Motor neuron (in vitro differentiated cells): ENCODE data around the gene RHBG. TPM values are rescaled to one million over a fixed set of nuclear protein-coding genes. Genes with fewer than 3 reads are reported as not detected.
A peak's percentile ranks its signal among the peaks of the same experiment; 100 is the strongest.
"Not testable (repeated sequence)": the region's sequence is repeated elsewhere in the genome, so short reads cannot be mapped to it uniquely, and the experiment has no call there.

Experiments
- ATAC-seq, 8 experiments: fragments of 200-7000 bp; cut with Tn5 transposase; replicated peaks in 6 of 8; 2 replicates each; pipeline ENCODE4 v1.8.0; 2021; ENCODE audit warnings: mild to moderate bottlenecking in 8 of 8, moderate library complexity in 8 of 8
- H3K27ac ChIP-seq, 2 donors: fragments of 250-450 bp; sonication (Bioruptor Pico); 2 replicates each; pipeline ENCODE4 v1.9.0; 2021; ENCODE audit warnings: antibody characterized with exemption in 2 of 2, mild to moderate bottlenecking in 2 of 2, moderate library complexity in 1 of 2
- H3K4me1 ChIP-seq, 2 donors: fragments of 250-450 bp; sonication (Bioruptor Pico); replicated peaks in 1 of 2; 2 replicates each; pipeline ENCODE4 v1.6.1; 2021; ENCODE audit warnings: antibody characterized with exemption in 2 of 2, mild to moderate bottlenecking in 2 of 2, moderate library complexity in 1 of 2
- H3K4me3 ChIP-seq, 5 donors: fragments of 250-450 bp; sonication (Bioruptor Pico); 2 replicates each; pipeline ENCODE4 v1.9.0; 2021; ENCODE audit warnings: antibody characterized with exemption in 5 of 5, mild to moderate bottlenecking in 5 of 5, moderate library complexity in 4 of 5
- WGBS, 10 experiments: fragments of 450-650 bp; shearing (Covaris generic); methylation state at CpG; one replicate each; pipeline ENCODE4 v1.0.0; 2022; 5-methylcytosine and 5-hydroxymethylcytosine counted together
- in situ Hi-C, 9 experiments: fragments of 400-800 bp; cut with MboI; loops; one replicate each; pipeline ENCODE4 v1.15.0; 2021; ENCODE audit warnings: low sequenced_read_pairs in 9 of 9, low pct_unique_long_range_greater_than_20kb in 2 of 9; ENCODE audit not compliant: unreplicated experiment in 9 of 9
- total RNA-seq, 8 experiments: library from RNA; unstranded; fragments of 300-600 nt; gene quantifications; 2 replicates each; pipeline versions ENCODE4 v1.2.3 to v1.2.4, GENCODE V29; 2022

Gene RHBG
- total RNA-seq, result 1 to 10 TPM in 1 of 8 experiments, under 1 TPM in 4, not detected in 3; 0.38 to 1.8 (median 0.50) TPM

DNA sequence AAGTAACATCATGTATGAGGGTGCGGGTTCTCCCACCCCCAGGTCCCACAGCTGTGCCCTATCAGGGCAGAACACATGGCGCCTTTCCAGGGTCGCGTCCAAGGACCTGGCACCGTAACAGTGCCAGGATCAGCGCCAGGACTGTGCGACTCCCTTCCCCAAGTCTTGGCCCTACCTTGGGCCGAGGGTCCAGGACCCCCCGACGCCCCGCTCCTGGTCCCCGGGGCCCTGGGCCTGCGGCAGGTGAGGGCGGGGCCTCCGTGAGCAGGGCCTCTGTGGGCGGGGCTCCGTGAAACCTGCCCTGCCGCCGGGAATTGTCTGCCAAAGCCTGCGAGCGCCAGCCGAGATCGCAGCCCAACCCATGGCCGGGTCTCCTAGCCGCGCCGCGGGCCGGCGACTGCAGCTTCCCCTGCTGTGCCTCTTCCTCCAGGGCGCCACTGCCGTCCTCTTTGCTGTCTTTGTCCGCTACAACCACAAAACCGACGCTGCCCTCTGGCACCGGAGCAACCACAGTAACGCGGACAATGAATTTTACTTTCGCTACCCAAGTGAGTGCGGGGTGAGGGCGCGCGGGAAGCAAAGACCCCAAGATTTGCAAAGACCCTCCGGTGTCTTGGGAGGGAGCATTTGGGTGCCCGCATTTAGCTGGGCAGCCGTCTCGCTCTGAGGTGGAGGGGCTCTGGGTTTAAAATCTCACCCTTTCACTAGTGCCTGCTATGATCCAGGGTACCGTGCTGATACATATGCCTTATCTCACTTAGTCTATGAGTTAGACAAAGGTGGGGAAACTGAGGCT, at the start of gene RHBG:
TSS of gene RHBG (plus strand) at position 323 of the 796 bp plus-strand sequence. CDS start at position 362, 39 bp downstream.
- Histone ChIP-seq H3K27ac (no peak within 1 kb of the TSS), H3K4me3 (no peak within 1 kb of the TSS), H3K4me1 (peaks cover 0 to 2% of the 10 kb centered on the region in 2 donors)
- in situ Hi-C loops, result no loop called here
- ATAC-seq, result peak; percentile 13 to 81 (median 60)
- WGBS, 10 experiments, result 12 to 100% (median 22%) methylated on average over 1 to 29 of the region's 48 CpGs; no CpG with 5 or more reads in 5 of the 10 experiments

DNA sequence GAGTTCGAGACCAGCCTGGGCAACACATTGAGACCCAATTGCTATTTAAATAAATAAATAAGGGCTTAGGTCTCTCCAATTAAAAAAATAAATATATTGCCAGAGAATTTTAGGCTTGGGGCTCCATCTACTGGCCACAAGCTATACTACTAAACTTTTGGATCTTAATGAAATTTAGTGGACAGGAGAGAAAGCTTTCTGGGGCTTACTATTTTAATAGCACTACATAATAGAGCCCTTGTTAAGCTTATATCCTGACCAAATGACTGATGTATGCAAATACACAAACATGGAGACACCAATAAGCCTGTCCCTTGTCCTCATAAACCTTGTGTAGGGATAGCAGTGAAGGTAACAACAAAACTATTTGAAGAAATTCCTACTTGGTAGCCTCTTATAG, 49.3 kb upstream of the RHBG start:
- in situ Hi-C loops, result no loop called here
- WGBS, 10 experiments, result 63 to 100% (median 100%) methylated on average over 1 of the region's 1 CpG; no CpG with 5 or more reads in 4 of the 10 experiments
- Histone ChIP-seq H3K4me1 (no peaks in the 10 kb centered on the region), H3K27ac (no peak overlapping the region), H3K4me3 (no peak overlapping the region)
- peak in 1 of 8 experiments; percentile 32 for ATAC-seq

GRCh38 chr1:156320560-156320959, 48.5 kb upstream of the RHBG start:
- H3K4me1 ChIP-seq, result no peaks in the 10 kb centered on the region
- H3K27ac ChIP-seq, result no peak overlapping the region
- 36 to 100% (median 93%) methylated on average over 1 to 3 of the region's 3 CpGs; no CpG with 5 or more reads in 1 of the 10 experiments for WGBS, 10 experiments
- no peak for ATAC-seq
- in situ Hi-C loops, result no loop called here
- no peak overlapping the region for H3K4me3 ChIP-seq

- in situ Hi-C loops, H3K27ac ChIP-seq, H3K4me1 ChIP-seq, H3K4me3 ChIP-seq: not testable (repeated sequence)
- ATAC-seq, result peak in 3 of 8 experiments; percentile 83 to 87 (median 83)
- 40 to 100% (median 86%) methylated on average over 1 to 9 of the region's 9 CpGs for WGBS, 10 experiments
These were observed 45.8 kb upstream of the RHBG start for GRCh38 chr1:156323179-156323578.

GRCh38 chr1:156336242-156336641, 32.8 kb upstream of the RHBG start:
- WGBS, 10 experiments, result 33 to 89% (median 81%) methylated on average over 1 to 4 of the region's 4 CpGs; no CpG with 5 or more reads in 1 of the 10 experiments
- in situ Hi-C loops, result no loop called here
- H3K4me3 ChIP-seq, result peak overlapping the region in 3 of 5 donors; percentile 63 to 84 (median 68)
- peaks cover 11% of the 10 kb centered on the region in 2 donors for H3K4me1 ChIP-seq
- no peak for ATAC-seq
- H3K27ac ChIP-seq, result no peak overlapping the region

DNA sequence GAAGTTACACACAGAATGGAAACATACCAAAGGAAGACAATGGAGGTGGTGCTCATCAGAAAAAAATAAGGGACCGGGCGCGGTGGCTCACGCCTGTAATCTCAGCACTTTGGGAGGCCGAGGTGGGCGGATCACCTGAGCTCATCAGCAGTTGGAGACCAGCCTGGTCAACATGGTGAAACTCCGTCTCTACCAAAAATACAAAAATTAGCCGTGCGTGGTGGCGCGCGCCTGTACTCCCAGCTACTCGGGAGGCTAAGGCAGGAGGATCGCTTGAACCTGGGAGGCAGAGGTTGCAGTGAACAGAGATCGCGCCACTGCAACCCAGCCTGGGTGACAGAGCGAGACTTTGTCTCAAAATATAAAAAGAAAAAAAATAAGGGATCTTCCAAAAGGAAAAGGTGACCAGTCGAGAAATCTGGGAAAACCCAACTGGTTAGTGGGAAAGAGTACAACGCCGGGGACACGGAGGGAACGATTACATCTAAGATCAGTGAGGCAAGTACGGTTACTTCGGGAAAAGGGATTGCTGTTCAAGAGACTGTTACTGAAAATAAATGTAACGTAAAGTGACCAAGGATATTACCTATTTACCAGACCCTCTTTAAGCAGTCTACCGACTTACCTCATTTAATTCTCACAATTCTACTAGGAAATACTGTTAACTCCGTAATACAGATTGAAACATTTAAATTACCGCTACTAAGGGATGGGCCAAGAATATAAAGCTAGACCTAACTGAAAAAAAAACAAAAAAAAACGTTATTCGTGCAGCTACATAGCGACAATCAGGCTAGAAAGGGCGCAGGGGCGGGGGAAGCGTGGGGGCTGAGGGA, 31.7 kb upstream of the RHBG start:
- Histone ChIP-seq H3K4me1 (peaks cover 11% of the 10 kb centered on the region in 2 donors), H3K27ac (peak overlapping the region; percentile 78 to 84), H3K4me3 (peak overlapping the region; percentile 59 to 84 (median 68))
- ATAC-seq, result no peak
- in situ Hi-C loops, result no loop called here
- WGBS, 10 experiments, result 9 to 84% (median 36%) methylated on average over 5 to 34 of the region's 34 CpGs

DNA sequence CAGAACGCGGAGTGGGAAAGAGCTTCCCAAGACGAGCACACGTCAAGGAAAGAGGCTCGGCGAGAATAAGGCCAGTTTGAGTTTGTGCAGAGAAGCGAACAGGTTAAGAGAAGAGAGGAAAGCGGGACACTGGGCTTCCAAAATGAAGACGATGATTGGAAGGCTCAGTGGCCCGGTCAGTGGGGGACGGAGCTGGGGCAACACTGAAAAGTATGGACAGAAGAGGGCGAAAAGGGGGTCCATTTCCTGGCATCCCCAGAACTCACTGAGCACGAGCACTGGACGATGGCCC, 31.2 kb upstream of the RHBG start:
- 0 to 3% (median 0%) methylated on average over 1 to 11 of the region's 14 CpGs; no CpG with 5 or more reads in 4 of the 10 experiments for WGBS, 10 experiments
- Histone ChIP-seq H3K4me3 (peak overlapping the region; percentile 59 to 84 (median 68)), H3K27ac (peak overlapping the region; percentile 78 to 84), H3K4me1 (peaks cover 11% of the 10 kb centered on the region in 2 donors)
- in situ Hi-C loops, result no loop called here
- ATAC-seq, result peak in 7 of 8 experiments; percentile 0 to 32 (median 0)

- in situ Hi-C loops, result no loop called here
- whole genome bisulfite sequencing, 10 experiments, result 0 to 5% (median 3%) methylated on average over 5 to 38 of the region's 47 CpGs; no CpG with 5 or more reads in 1 of the 10 experiments
- peak; percentile 92 to 97 (median 96) for ATAC-seq
- Histone ChIP-seq H3K27ac (peak within 1 kb of the TSS; percentile 78 to 84), H3K4me1 (peaks cover 11% of the 10 kb centered on the region in 2 donors), H3K4me3 (peak within 1 kb of the TSS; percentile 59 to 84 (median 68))
These were observed 30.6 kb upstream of the RHBG start, which contains the start of the genes CCT3 and TSACC for GRCh38 chr1:156338180-156338976. Gene CCT3 (minus strand): TSS chr1:156338292. CDS start chr1:156338184, 108 bp downstream. Gene TSACC (plus strand): TSS chr1:156338526. CDS start chr1:156339758, 1,232 bp downstream.

DNA sequence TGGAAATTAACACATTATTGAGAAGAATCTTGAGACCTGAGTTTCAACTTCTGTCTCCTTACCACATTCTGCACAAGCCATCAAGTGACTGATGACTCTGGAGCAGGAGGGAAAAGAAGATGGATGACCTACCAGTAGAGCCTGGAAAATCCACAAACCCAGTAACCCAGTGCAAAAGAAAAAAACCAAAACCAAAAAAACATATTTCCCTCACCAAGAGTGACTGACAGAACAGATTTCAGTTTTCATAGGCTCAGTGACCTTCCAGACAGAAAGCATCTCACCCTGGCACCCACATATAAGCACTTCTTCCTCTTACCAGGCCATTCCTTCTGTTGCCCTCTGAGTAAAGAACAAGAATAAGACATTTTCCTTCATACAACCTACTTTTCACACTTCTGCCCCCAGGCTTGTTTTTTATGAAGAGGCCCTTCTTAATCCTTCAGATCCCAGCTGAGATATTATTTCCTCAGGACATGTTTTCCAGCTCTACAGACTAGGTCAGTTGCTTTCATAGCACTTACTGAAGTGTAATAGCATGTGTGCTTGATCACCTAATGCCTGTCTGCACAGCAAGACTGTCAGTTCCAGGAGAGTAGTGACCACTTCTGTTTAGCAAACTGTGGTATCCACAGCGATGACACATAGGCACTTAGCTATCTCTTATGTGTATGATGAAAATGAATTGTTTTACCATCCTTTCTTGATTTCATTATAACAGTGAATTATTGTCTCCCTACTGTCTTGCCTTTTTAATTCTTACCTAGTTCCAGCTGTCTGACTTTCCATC, 26.6 kb upstream of the RHBG start:
- 40 to 100% (median 100%) methylated on average over 1 of the region's 1 CpG; no CpG with 5 or more reads in 5 of the 10 experiments for WGBS, 10 experiments
- Histone ChIP-seq H3K4me3 (no peak overlapping the region), H3K27ac (no peak overlapping the region), H3K4me1 (no peaks in the 10 kb centered on the region)
- in situ Hi-C loops, result no loop called here
- ATAC-seq, result no peak

- no peaks in the 10 kb centered on the region for H3K4me1 ChIP-seq
- no peak overlapping the region for H3K4me3 ChIP-seq
- in situ Hi-C loops, result no loop called here
- WGBS, 10 experiments, result 33 to 73% (median 60%) methylated on average over 1 to 3 of the region's 3 CpGs; no CpG with 5 or more reads in 1 of the 10 experiments
- no peak for ATAC-seq
- H3K27ac ChIP-seq, result no peak overlapping the region
These were observed 24.6 kb upstream of the RHBG start for GRCh38 chr1:156344409-156344808.

DNA sequence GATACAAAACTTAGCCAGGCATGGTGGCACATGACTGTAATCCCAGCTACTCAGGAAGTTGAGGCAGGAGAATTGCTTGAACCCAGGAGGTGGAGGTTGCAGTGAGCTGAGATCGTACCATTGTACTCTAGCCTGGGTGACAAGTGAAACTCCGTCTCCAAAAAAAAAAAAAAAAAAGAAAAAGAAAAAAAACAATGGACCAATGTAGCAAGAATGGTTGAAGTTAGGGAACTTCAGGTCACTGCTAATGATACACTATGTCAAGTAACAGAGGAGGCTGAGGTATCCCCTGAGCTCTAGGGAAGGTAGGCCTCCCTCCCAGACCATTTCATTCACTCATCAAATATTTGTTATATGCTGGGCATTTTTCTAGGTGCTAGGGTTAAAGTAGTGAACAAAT, 23.0 kb upstream of the RHBG start:
- in situ Hi-C loops, ATAC-seq, H3K27ac ChIP-seq, H3K4me1 ChIP-seq, H3K4me3 ChIP-seq: not testable (repeated sequence)
- WGBS, 10 experiments, result 35 to 89% (median 75%) methylated on average over 1 to 2 of the region's 2 CpGs; no CpG with 5 or more reads in 2 of the 10 experiments

DNA sequence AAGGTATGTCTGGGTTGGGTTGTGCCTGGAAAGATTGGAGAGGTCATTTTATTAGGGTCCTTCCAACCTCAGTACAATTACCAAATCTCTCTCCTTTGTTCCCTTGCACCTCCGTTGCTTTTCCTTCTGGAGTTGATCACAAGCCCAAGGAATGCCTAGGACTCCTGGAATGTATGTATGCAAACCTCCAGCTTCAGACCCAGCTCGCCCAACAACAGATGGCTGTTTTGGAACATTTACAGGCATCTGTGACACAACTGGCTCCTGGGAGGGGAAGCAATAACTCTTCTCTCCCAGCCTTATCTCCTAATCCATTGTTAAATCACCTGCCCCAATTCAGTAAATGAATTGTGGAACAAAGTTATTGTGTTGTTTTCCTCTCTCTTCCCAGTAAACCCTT, 22.4 kb upstream of the RHBG start:
- in situ Hi-C loops, result no loop called here
- WGBS, 10 experiments, result 0 to 50% (median 16%) methylated on average over 1 to 2 of the region's 2 CpGs; no CpG with 5 or more reads in 3 of the 10 experiments
- H3K4me3 ChIP-seq, result no peak overlapping the region
- H3K27ac ChIP-seq, result no peak overlapping the region
- peak in 3 of 8 experiments; percentile 84 to 97 (median 90) for ATAC-seq
- H3K4me1 ChIP-seq, result no peaks in the 10 kb centered on the region
